CD14-positive monocyte (primary cell): ENCODE data around the gene STRA6. TPM values are rescaled to one million over a fixed set of nuclear protein-coding genes. Genes with fewer than 3 reads are reported as not detected.
A peak's percentile ranks its signal among the peaks of the same experiment; 100 is the strongest.

Experiments used
- DNase-seq, 3 donors: peaks; one replicate each; pipeline ENCODE4 v3.0.0-alpha.2; 2011 to 2022
- H2AFZ ChIP-seq: 2 replicates; pipeline ENCODE4 v1.6.0; 2012; ENCODE audit warnings: mild to moderate bottlenecking, low read depth, low read length, inconsistent platforms; ENCODE audit not compliant: insufficient read depth, poor library complexity, severe bottlenecking
- H3K27ac ChIP-seq, 2 donors: 1 replicate in 1 of 2; 2 replicates in 1 of 2; pipeline ENCODE4 v1.5.1; 2012 to 2013; ENCODE audit warnings: low read length in 2 of 2, control low read depth in 1 of 2, inconsistent platforms in 1 of 2, low read depth in 1 of 2, mild to moderate bottlenecking in 1 of 2
- H3K27me3 ChIP-seq, 2 donors: one replicate each; pipeline versions ENCODE4 v1.6.0 to v1.6.1; 2011 to 2013; ENCODE audit warnings: low read length in 2 of 2; ENCODE audit not compliant: control insufficient read depth in 2 of 2, insufficient read depth in 2 of 2
- H3K36me3 ChIP-seq, 2 donors: replicated peaks in 1 of 2; 1 replicate in 1 of 2; 2 replicates in 1 of 2; pipeline versions ENCODE4 v1.5.1 to v1.6.1; 2012 to 2013; ENCODE audit warnings: low read length in 2 of 2, control low read depth in 1 of 2, inconsistent platforms in 1 of 2, mild to moderate bottlenecking in 1 of 2; ENCODE audit not compliant: insufficient read depth in 2 of 2, control insufficient read depth in 1 of 2
- H3K4me1 ChIP-seq, 2 donors: 1 replicate in 1 of 2; 2 replicates in 1 of 2; pipeline versions ENCODE4 v1.5.1 to v1.6.1; 2012 to 2013; ENCODE audit warnings: low read length in 2 of 2, control low read depth in 1 of 2, inconsistent platforms in 1 of 2, mild to moderate bottlenecking in 1 of 2, moderate library complexity in 1 of 2; ENCODE audit not compliant: insufficient read depth in 2 of 2, control insufficient read depth in 1 of 2
- H3K4me2 ChIP-seq: replicated peaks from 2 replicates; pipeline ENCODE3; 2012; ENCODE audit warnings: low read length, moderate library complexity, mild to moderate bottlenecking; ENCODE audit not compliant: poor library complexity, severe bottlenecking; ENCODE audit errors: extremely low read depth
- H3K4me3 ChIP-seq, 3 experiments: fragments of 200-600 bp in 1 of 3; sonication (generic) in 1 of 3; replicated peaks in 1 of 3; 1 replicate in 2 of 3; 2 replicates in 1 of 3; pipeline ENCODE4 v1.5.1; 2011 to 2013; ENCODE audit warnings: low read length in 3 of 3, mild to moderate bottlenecking in 3 of 3, control low read depth in 2 of 3, low read depth in 2 of 3, inconsistent platforms in 1 of 3, moderate library complexity in 1 of 3
- H3K79me2 ChIP-seq: 2 replicates; pipeline ENCODE4 v1.6.0; 2012; ENCODE audit warnings: mild to moderate bottlenecking, control low read depth, inconsistent platforms, low read length, moderate library complexity; ENCODE audit not compliant: insufficient read depth
- H3K9ac ChIP-seq: 2 replicates; pipeline ENCODE4 v1.6.0; 2017; ENCODE audit warnings: low read length, mild to moderate bottlenecking; ENCODE audit not compliant: insufficient read depth, poor library complexity, severe bottlenecking
- H3K9me3 ChIP-seq, 2 donors: replicated peaks in 1 of 2; 1 replicate in 1 of 2; 2 replicates in 1 of 2; pipeline versions ENCODE4 v1.5.1 to v1.6.1; 2012 to 2013; ENCODE audit warnings: low read length in 2 of 2, control low read depth in 1 of 2; ENCODE audit not compliant: control insufficient read depth in 1 of 2, insufficient read depth in 1 of 2
- H4K20me1 ChIP-seq: 2 replicates; pipeline ENCODE4 v1.6.0; 2012; ENCODE audit warnings: mild to moderate bottlenecking, low read length, control low read depth, moderate library complexity; ENCODE audit not compliant: insufficient read depth
- H3K27ac Mint-ChIP-seq, 7 donors: one replicate each; pipeline ENCODE4 v1.8.0; 2020; ENCODE audit warnings: mild to moderate bottlenecking in 7 of 7, mixed read lengths in 7 of 7, moderate library complexity in 6 of 7, inconsistent platforms in 2 of 7
- H3K27me3 Mint-ChIP-seq, 3 donors: one replicate each; pipeline ENCODE4 v1.8.0; 2021 to 2022; ENCODE audit warnings: low read depth in 3 of 3, mild to moderate bottlenecking in 3 of 3, mixed read lengths in 3 of 3, moderate library complexity in 3 of 3, inconsistent platforms in 1 of 3
- H3K36me3 Mint-ChIP-seq, 2 donors: one replicate each; pipeline ENCODE4 v1.8.0; 2020; ENCODE audit warnings: mixed read lengths in 2 of 2, inconsistent platforms in 1 of 2, mild to moderate bottlenecking in 1 of 2
- H3K4me1 Mint-ChIP-seq: one replicate; pipeline ENCODE4 v1.8.0; 2020; ENCODE audit warnings: mild to moderate bottlenecking, mixed read lengths
- H3K4me3 Mint-ChIP-seq, 2 donors: one replicate each; pipeline ENCODE4 v1.8.0; 2020; ENCODE audit warnings: mild to moderate bottlenecking in 2 of 2, mixed read lengths in 2 of 2, moderate library complexity in 1 of 2
- H3K9me3 Mint-ChIP-seq, 7 donors: one replicate each; pipeline ENCODE4 v1.8.0; 2020 to 2022; ENCODE audit warnings: mixed read lengths in 7 of 7, mild to moderate bottlenecking in 6 of 7, moderate library complexity in 6 of 7, inconsistent platforms in 2 of 7
- CTCF ChIP-seq: fragments of 200-600 bp; IDR thresholded peaks from one replicate; pipeline ENCODE4 v1.8.0; 2022; ENCODE audit warnings: antibody characterized with exemption, mild to moderate bottlenecking
- WGBS: methylation state at CpG from one replicate; pipeline ENCODE4 v1.1.5; 2013; ENCODE audit warnings: missing lambda C conversion rate; ENCODE audit not compliant: insufficient coverage; 5-methylcytosine and 5-hydroxymethylcytosine counted together
- intact Hi-C, 2 donors: fragments of 100-400 bp; cut with micrococcal nuclease; formaldehyde crosslinking; loops; one replicate each; pipeline versions ENCODE4 v1.15.0 to v1.15.1; 2023
- polyA plus RNA-seq, 3 donors: library from polyadenylated mRNA; depleted of rRNA in 1 of 3; unstranded in 2 of 3; stranded (reverse) in 1 of 3; fragments of 300-500 nt in 2 of 3; fragments of >200 nt in 1 of 3; fragmentation: Illumina TruSeq in 2 of 3; gene quantifications; 1 replicate in 2 of 3; 2 replicates in 1 of 3; pipeline ENCODE4 v1.2.3, GENCODE V29; 2012 to 2021

Gene STRA6
- polyA plus RNA-seq, 3 donors, result not detected

- Mint-ChIP-seq H3K27ac (no peak overlapping the region), H3K4me1 (peaks cover 17% of the 10 kb centered on the region), H3K4me3 (peak overlapping the region; percentile 57 to 77), H3K36me3 (peaks cover 4 to 6% of the 10 kb centered on the region in 2 donors), H3K27me3 (peaks cover 79 to 90% (median 81%) of the 10 kb centered on the region in 3 donors), H3K9me3 (peaks cover 0 to 20% (median 8%) of the 10 kb centered on the region in 7 donors)
- DNase-seq, result no peak
- 0% methylated on average over 14 of the region's 26 CpGs for WGBS
- peak overlapping the region in 1 of 3 experiments; percentile 36 for H3K4me3 ChIP-seq
- no peak overlapping the region for H3K4me2 ChIP-seq
- no peak overlapping the region for H2AFZ ChIP-seq
- H3K27ac ChIP-seq, result no peak overlapping the region
- H3K27me3 ChIP-seq, result peaks cover 53 to 95% of the 10 kb centered on the region in 2 donors
- intact Hi-C loops, result no loop called here
- peaks cover 5 to 8% of the 10 kb centered on the region in 2 donors for H3K4me1 ChIP-seq
- H4K20me1 ChIP-seq, result no peaks in the 10 kb centered on the region
- H3K9me3 ChIP-seq, result peaks cover 0 to 13% of the 10 kb centered on the region in 2 donors
- H3K36me3 ChIP-seq, result no peaks in the 10 kb centered on the region
- no peak for TF ChIP-seq CTCF
- no peaks in the 10 kb centered on the region for H3K79me2 ChIP-seq
- no peak overlapping the region for H3K9ac ChIP-seq
Measured at GRCh38 chr15:74136540-74136813, 66.1 kb downstream of the STRA6 start.

- H2AFZ ChIP-seq, result no peak overlapping the region
- no peaks in the 10 kb centered on the region for H3K36me3 ChIP-seq
- DNase-seq, result no peak
- no peak for TF ChIP-seq CTCF
- H3K27ac Mint-ChIP-seq, result no peak overlapping the region
- peaks cover 91 to 94% (median 92%) of the 10 kb centered on the region in 3 donors for H3K27me3 Mint-ChIP-seq
- H3K4me1 Mint-ChIP-seq, result peaks cover 19% of the 10 kb centered on the region
- peaks cover 0 to 26% (median 10%) of the 10 kb centered on the region in 7 donors for H3K9me3 Mint-ChIP-seq
- no peak overlapping the region for H3K4me3 ChIP-seq
- no peaks in the 10 kb centered on the region for H3K79me2 ChIP-seq
- peaks cover 4 to 6% of the 10 kb centered on the region in 2 donors for H3K36me3 Mint-ChIP-seq
- WGBS, result 8% methylated on average over 20 of the region's 27 CpGs
- peaks cover 5 to 8% of the 10 kb centered on the region in 2 donors for H3K4me1 ChIP-seq
- H4K20me1 ChIP-seq, result no peaks in the 10 kb centered on the region
- intact Hi-C loops, result no loop called here
- peaks cover 46 to 96% of the 10 kb centered on the region in 2 donors for H3K27me3 ChIP-seq
- peaks cover 0 to 19% of the 10 kb centered on the region in 2 donors for H3K9me3 ChIP-seq
- no peak overlapping the region for H3K27ac ChIP-seq
- H3K4me2 ChIP-seq, result no peak overlapping the region
- no peak overlapping the region for H3K9ac ChIP-seq
- peak overlapping the region in 1 of 2 donors; percentile 89 for H3K4me3 Mint-ChIP-seq
Measured at GRCh38 chr15:74135041-74135565, 67.5 kb downstream of the STRA6 start.
